NCI-H69 (cell line): ENCODE measurements around the gene CFAP299.
"Not testable (repeated sequence)": the region's sequence is repeated elsewhere in the genome, so short reads cannot be mapped to it uniquely, and the experiment has no call there.

ENCODE experiments used
- DNase-seq: peaks from one replicate; lab custom pipeline; 2025; lab: John Stamatoyannopoulos, UW

CFAP299 gene

DNA sequence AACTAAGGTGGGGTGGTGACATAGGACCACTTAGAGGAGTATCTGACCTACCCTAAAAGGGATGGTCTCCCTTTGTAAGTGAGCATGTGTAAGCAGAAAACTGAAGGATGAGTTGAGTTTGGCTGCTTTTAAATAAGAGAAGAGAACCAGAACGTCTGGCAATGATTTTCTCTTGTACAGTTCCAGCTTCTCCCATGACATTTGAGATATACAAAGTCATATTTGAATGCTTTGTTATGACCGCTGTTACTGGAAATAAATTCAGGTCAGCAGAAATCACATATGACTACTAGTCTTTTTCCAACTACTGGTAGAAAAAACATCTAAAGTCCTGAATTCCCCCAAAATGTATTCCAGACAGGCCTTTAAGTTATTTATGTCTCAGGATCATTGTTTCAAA is 381.7 kb downstream of the CFAP299 start:
- no peak for DNase-seq

DNA sequence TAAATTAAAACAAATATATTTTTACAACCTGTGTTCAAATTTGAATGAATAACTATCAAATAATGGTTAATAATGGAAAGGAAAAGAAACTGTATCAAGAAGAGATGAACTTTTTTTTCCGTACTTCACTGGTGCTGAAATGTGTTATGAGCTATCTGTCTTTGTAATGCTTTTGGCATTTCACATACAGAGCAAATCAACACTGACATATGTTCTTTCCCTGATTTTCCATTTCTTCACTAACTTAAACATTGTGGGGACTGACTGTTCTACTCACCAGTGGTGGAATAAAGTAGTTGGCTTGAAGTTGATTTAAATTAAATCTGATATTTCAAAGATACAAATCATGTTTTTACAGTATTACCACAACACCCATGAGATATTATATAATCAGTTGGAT is 390.9 kb downstream of the CFAP299 start:
- no peak for DNase-seq

- DNase-seq: no peak
Measured at GRCh38 chr4:80730158-80730557, 394.6 kb downstream of the CFAP299 start.

- peak; percentile 36 for DNase-seq
Measured at GRCh38 chr4:80731436-80731835, 395.9 kb downstream of the CFAP299 start.

DNA sequence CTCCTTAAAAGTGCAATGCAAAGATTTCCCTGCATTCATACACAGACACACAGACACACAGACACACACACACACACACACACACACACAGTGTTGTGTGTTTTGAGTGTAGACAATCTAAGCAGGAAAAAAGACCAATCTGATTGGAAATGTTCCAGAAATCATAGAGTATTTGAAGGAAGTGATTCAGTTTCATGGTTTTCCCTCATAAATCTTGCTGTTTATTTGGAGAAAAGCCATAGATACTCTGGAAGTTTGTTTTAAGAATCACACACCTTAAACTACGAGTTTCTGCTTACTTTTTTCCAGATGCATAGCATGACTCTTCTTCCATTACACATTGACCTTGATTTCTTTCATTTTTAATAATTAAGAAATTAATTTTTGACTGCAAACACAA is 396.5 kb downstream of the CFAP299 start:
- DNase-seq: peak; percentile 28

- DNase-seq: no peak
Measured at GRCh38 chr4:80740375-80740774, 404.8 kb downstream of the CFAP299 start.

DNA sequence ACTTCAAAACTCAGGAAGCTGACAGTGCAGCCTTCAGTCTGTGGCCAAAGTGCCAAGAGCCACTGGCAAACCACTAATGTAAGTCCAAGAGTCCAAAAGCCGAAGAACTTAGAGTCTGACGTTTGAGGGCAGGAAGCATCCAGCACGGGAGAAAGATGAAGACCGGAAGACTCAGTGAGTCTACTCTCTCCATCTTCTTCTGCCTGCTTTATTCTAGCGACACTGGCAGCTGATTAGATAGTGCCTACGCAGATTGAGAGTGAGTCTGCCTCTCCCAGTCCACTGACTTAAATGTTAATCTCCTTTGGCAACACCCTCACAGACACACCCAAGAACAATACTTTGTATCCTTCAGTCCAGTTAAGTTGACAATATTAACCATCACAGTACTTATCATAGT is 414.0 kb downstream of the CFAP299 start:
- not testable (repeated sequence) for DNase-seq

GRCh38 chr4:80751200-80751599 is 415.7 kb downstream of the CFAP299 start:
- DNase-seq: peak; percentile 51

- DNase-seq: peak; percentile 25
Measured at GRCh38 chr4:80767944-80768343, 432.4 kb downstream of the CFAP299 start.

DNA sequence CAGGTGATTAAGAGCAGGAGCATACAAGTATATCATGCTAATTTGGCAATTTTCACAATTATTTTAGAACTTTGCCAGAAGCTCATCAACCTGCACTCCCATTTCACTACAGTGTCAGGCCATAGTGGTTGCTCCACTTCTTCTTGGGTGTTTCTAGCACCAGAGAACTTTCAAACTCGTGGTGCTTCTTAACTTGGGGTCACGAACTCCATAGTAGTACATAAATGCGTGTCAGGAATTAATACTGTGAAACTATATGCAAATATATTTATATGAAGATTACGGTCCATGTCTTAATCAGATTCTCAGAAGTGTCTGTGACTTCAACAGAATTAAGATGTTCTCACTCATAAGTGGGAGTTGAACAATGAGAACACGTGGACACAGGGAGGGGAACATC is 440.6 kb downstream of the CFAP299 start:
- no peak for DNase-seq

GRCh38 chr4:80781431-80781830 is 445.9 kb downstream of the CFAP299 start:
- DNase-seq: peak; percentile 56

GRCh38 chr4:80787306-80787705 is 451.8 kb downstream of the CFAP299 start:
- DNase-seq: no peak

DNA sequence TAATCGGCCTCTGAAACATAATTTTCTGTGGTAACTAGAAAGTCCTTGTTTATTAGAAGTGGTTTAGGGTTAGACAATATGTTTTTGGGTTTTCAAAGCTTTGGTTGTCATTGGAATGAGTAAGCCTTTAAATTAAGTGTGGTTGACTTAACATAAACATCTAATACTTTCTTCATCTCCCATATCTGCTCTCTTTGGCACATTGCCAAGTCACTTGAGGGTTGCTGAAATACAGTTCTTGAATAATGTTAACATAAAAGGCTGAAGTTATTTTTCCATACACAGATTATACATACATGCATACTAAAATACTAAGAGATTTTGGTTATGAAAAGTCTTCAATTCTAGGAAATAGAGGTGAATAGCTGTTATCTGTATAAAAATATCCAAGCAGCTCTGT is 453.3 kb downstream of the CFAP299 start:
- DNase-seq: peak; percentile 43

DNA sequence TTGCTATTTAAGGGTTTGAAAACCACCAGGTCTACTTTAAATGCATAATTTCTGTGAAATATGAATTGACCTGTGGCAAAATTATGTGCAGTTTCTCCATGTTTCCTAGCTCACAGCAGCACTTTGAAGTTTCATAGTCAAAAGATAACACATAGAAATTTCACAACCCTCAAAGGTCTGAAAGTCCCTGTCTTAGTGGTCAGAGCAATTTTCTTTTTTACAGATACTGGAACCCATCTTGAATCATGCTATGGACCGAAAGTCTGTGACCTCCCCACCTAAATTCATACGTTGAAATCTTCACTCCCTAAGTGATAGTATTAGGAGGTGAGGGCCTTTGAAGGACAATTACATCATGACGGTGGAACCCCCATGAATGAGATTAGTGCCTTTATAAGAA is 454.6 kb downstream of the CFAP299 start:
- DNase-seq: no peak

- DNase-seq: not testable (repeated sequence)
Measured at GRCh38 chr4:80793660-80794059, 458.1 kb downstream of the CFAP299 start.

- no peak for DNase-seq
Measured at GRCh38 chr4:80798082-80798481, 462.6 kb downstream of the CFAP299 start.

DNA sequence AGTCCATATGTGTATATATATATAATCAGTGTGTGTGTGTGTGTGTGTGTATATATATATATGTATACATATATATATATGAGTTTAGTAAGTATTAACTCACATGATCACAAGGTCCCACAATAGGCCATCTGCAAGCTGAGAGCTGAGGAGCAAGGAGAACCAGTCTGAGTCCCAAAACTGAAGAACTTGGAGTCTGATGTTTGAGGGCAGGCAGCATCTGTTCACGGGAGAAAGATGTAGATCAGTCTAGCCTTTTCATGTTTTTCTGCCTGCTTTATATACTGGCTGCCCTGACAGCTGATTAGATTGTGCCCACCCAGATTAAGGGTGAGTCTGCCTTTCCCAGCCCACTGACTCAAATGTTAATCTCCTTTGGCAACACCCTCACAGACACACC is 465.2 kb downstream of the CFAP299 start:
- DNase-seq: peak; percentile 19

GRCh38 chr4:80803337-80803736 is 467.8 kb downstream of the CFAP299 start:
- DNase-seq: no peak

- DNase-seq: peak; percentile 57
Measured at GRCh38 chr4:80806472-80806871, 470.9 kb downstream of the CFAP299 start.

DNA sequence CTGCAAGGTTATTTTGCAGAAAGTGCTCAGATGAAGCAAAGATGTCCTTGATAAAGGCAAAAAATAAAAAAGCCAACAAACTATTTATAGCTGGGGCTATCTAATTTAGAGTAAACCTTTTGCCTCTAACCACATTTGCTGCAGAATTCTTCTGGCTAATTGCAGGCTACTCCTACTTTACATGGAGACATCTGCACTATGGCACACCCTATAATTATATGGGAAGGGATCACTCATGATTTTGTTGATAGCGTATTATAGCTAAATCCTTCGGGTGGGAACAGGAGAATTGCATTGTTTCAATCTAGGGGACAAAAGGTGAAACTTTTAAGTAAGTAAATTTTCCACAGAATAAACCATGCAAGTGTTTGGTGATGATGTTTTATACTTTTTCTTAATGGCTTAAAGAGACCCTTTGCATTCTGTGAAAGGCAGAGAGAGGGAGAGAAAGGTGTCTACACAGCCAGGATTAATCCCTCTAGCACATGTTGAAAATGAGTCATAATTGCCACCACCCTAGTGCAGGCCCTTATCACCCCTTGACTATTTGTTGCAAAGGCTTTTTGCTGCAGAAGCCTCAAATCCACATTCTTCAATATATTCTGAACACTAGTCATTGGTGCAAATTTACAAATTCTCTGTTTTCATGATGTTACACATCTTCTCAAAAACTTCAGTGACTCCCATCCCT is 473.7 kb downstream of the CFAP299 start:
- DNase-seq: peak; percentile 86

- DNase-seq: no peak
Measured at GRCh38 chr4:80811406-80811805, 475.9 kb downstream of the CFAP299 start.

DNA sequence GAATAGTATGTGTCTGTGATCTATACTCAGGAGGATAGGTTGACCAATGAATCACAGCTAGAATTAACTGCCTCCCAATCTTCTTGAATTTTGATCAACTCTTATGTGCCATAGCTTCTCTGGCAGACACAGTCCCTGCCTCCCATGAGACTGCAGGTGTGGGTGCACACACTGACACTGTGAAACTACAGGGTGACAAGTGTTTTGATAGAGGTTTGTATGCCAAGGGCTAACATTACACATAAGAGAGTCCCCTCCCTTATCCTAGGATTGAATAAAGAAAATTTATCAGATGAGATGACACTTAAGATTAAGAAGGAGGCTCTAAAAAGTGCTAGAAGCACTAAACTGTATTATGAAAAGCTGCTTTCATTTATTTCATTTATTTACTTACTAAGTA is 476.6 kb downstream of the CFAP299 start:
- DNase-seq: peak; percentile 21

DNA sequence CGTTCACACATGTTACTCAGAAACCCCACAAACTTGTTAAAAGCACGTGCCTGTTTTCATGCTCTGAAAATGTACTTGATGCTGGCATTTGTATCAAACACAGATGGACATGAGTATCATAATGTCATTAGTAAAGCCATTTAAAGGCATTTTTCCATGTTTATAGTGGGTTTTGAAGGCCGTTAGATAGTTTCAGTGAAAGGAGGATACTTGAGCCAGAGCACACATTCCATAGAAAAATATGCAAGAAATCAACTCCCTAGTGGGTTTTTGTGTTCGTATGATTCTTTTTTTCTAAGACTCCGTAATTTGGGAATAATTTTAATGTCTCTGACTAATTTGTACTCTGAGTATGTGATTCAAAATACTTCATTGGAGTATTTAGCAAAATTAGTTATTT is 478.7 kb downstream of the CFAP299 start:
- no peak for DNase-seq
